Neural cell (in vitro differentiated cells): ENCODE results near the gene DHX34. TPM values are rescaled to one million over a fixed set of nuclear protein-coding genes. Genes with fewer than 3 reads are reported as not detected.

Experiments used
- H2AFZ ChIP-seq: fragments of 200-600, 300-800 bp; sonication (generic), shearing (Covaris generic); 2 replicates; pipeline ENCODE4 v1.6.0; 2014; ENCODE audit warnings: low read depth, mild to moderate bottlenecking, antibody characterized with exemption, low read length, moderate library complexity
- H3F3A ChIP-seq: fragments of 200-600 bp; shearing (Covaris generic); 2 replicates; pipeline ENCODE4 v1.6.1; 2016; ENCODE audit warnings: mild to moderate bottlenecking, moderate library complexity, mixed read lengths, antibody characterized with exemption, low read length; ENCODE audit not compliant: insufficient read depth, poor library complexity, severe bottlenecking
- H3K27ac ChIP-seq: fragments of 200-600, 300-800 bp; sonication (generic), shearing (Covaris generic); 2 replicates; pipeline ENCODE4 v1.5.1; 2014; ENCODE audit warnings: mild to moderate bottlenecking, low read length, moderate library complexity
- H3K27me3 ChIP-seq: fragments of 300-800, 200-600 bp; sonication (generic), shearing (Covaris generic); 2 replicates; pipeline ENCODE4 v1.6.0; 2014; ENCODE audit warnings: mild to moderate bottlenecking, low read depth, low read length, moderate library complexity; ENCODE audit not compliant: insufficient read depth
- H3K36me3 ChIP-seq: fragments of 300-800, 200-600 bp; sonication (generic), shearing (Covaris generic); 2 replicates; pipeline ENCODE4 v1.5.1; 2014; ENCODE audit warnings: mild to moderate bottlenecking, antibody characterized with exemption, low read length, moderate library complexity; ENCODE audit not compliant: insufficient read depth
- H3K4me2 ChIP-seq: fragments of 300-800, 200-600 bp; sonication (generic), shearing (Covaris generic); 2 replicates; pipeline ENCODE4 v1.6.0; 2014; ENCODE audit warnings: mild to moderate bottlenecking, low read length
- H3K4me3 ChIP-seq: fragments of 300-800, 200-600 bp; sonication (generic), shearing (Covaris generic); 2 replicates; pipeline ENCODE4 v1.5.1; 2014; ENCODE audit warnings: mild to moderate bottlenecking, low read length, moderate library complexity
- H3K79me2 ChIP-seq: fragments of 200-600 bp; shearing (Covaris generic); replicated peaks from 2 replicates; pipeline ENCODE4 v1.6.0; 2014; ENCODE audit warnings: mild to moderate bottlenecking, low read length, moderate library complexity; ENCODE audit not compliant: insufficient read depth
- H3K9ac ChIP-seq: fragments of 300-800, 200-600 bp; sonication (generic), shearing (Covaris generic); 2 replicates; pipeline ENCODE4 v1.6.1; 2016; ENCODE audit warnings: mild to moderate bottlenecking, low read length, mixed read lengths
- H3K9me2 ChIP-seq: fragments of 200-600 bp; shearing (Covaris generic); 2 replicates; pipeline ENCODE4 v1.6.1; 2016; ENCODE audit warnings: mild to moderate bottlenecking, low read length, mixed read lengths; ENCODE audit not compliant: insufficient read depth
- H3K9me3 ChIP-seq: fragments of 200-600, 300-800 bp; sonication (generic), shearing (Covaris generic); 2 replicates; pipeline ENCODE4 v1.6.1; 2016; ENCODE audit warnings: mild to moderate bottlenecking, mixed run types, low read length, moderate library complexity, mixed read lengths
- H4K20me1 ChIP-seq: fragments of 200-600 bp; shearing (Covaris generic); 2 replicates; pipeline ENCODE4 v1.6.1; 2016; ENCODE audit warnings: mild to moderate bottlenecking, mixed run types; ENCODE audit not compliant: insufficient read depth
- EP300 ChIP-seq: fragments of 450-650 bp; conservative IDR thresholded peaks from 2 replicates; pipeline ENCODE4 v1.6.1; 2014; ENCODE audit warnings: antibody characterized with exemption, mild to moderate bottlenecking, moderate library complexity; ENCODE audit not compliant: poor library complexity, severe bottlenecking
- EZH2 ChIP-seq: fragments of 200-600, 300-800 bp; shearing (Covaris generic), sonication (generic); IDR thresholded peaks from 2 replicates; pipeline ENCODE4 v1.6.1; 2014; ENCODE audit warnings: antibody characterized with exemption, low read length, borderline replicate concordance, mild to moderate bottlenecking; ENCODE audit not compliant: insufficient read depth, poor library complexity, severe bottlenecking
- MXI1 ChIP-seq: fragments of 450-650 bp; conservative IDR thresholded peaks from 2 replicates; pipeline ENCODE4 v1.6.1; 2014; ENCODE audit warnings: antibody characterized with exemption, mild to moderate bottlenecking; ENCODE audit not compliant: poor library complexity, severe bottlenecking
- POLR2AphosphoS5 ChIP-seq: IDR thresholded peaks from 2 replicates; pipeline ENCODE4 v1.6.1; 2012
- RAD21 ChIP-seq: fragments of 450-650 bp; conservative IDR thresholded peaks from 2 replicates; pipeline ENCODE4 v1.6.1; 2014; ENCODE audit warnings: antibody characterized with exemption, mild to moderate bottlenecking, moderate library complexity
- SMC3 ChIP-seq: fragments of 450-650 bp; conservative IDR thresholded peaks from 2 replicates; pipeline ENCODE4 v1.6.1; 2014; ENCODE audit warnings: antibody characterized with exemption, mild to moderate bottlenecking, moderate library complexity; ENCODE audit not compliant: poor library complexity
- TAF1 ChIP-seq: IDR thresholded peaks from 2 replicates; pipeline ENCODE4 v1.6.1; 2012; ENCODE audit warnings: low read depth
- polyA plus RNA-seq: library from polyadenylated mRNA; depleted of rRNA; stranded (reverse); fragments of >200 nt; gene quantifications from 2 replicates; pipeline ENCODE4 v1.2.3, GENCODE V29; 2014
- TF ChIP-seq, protein P1 (sequence below): fragments of 450-650 bp; IDR thresholded peaks from 2 replicates; pipeline ENCODE4 v1.5.1; 2014; ENCODE audit warnings: antibody characterized with exemption, mild to moderate bottlenecking, moderate library complexity; ENCODE audit not compliant: poor library complexity, severe bottlenecking
- TF ChIP-seq, protein P2 (sequence below): IDR thresholded peaks from 2 replicates; pipeline ENCODE4 v1.6.1; 2012; ENCODE audit warnings: borderline replicate concordance

DHX34 gene
- polyA plus RNA-seq, 1 donor from 2014 or later = 11.7 TPM

DNA sequence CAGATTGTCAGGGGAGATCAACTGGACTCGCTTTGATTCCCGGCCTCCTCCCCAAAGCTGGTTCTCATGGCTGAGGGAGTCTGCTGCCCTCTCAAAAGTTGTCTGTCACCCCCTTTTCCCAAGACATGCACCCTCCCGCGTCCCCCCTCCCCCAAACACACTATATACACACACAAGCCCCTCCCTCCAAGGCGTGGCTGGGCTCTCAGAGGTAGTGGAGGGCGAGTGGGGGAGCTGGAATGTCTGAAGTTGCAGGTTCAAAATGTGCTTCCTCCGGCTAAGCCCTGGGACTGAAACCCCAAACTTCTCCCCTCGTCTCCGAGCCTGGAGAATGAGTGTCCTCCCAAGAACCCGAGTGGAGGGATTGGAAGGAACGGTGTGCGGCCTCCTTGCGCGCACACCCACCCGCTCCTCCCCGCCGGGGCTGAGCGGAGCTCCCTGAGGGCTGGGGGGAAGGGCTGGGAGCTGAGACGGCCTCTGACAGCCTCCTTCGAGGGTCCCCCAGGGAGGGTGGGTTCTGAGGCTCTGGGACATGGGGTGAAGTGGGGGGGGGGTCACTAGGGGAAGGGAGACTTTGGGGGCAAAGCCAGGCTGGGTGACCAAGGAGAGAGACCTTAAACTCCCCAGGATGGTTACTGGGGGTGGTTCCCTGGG is 80.2 kb downstream of the DHX34 start:
- H3K9ac ChIP-seq = peak overlapping the region; percentile 20
- no peak for TF ChIP-seq POLR2AphosphoS5
- TF ChIP-seq EZH2 = no peak
- no peak for TF ChIP-seq TAF1
- TF ChIP-seq SMC3 = no peak
- TF ChIP-seq, protein P1, sequence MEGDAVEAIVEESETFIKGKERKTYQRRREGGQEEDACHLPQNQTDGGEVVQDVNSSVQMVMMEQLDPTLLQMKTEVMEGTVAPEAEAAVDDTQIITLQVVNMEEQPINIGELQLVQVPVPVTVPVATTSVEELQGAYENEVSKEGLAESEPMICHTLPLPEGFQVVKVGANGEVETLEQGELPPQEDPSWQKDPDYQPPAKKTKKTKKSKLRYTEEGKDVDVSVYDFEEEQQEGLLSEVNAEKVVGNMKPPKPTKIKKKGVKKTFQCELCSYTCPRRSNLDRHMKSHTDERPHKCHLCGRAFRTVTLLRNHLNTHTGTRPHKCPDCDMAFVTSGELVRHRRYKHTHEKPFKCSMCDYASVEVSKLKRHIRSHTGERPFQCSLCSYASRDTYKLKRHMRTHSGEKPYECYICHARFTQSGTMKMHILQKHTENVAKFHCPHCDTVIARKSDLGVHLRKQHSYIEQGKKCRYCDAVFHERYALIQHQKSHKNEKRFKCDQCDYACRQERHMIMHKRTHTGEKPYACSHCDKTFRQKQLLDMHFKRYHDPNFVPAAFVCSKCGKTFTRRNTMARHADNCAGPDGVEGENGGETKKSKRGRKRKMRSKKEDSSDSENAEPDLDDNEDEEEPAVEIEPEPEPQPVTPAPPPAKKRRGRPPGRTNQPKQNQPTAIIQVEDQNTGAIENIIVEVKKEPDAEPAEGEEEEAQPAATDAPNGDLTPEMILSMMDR = no peak
- TF ChIP-seq, protein P2, sequence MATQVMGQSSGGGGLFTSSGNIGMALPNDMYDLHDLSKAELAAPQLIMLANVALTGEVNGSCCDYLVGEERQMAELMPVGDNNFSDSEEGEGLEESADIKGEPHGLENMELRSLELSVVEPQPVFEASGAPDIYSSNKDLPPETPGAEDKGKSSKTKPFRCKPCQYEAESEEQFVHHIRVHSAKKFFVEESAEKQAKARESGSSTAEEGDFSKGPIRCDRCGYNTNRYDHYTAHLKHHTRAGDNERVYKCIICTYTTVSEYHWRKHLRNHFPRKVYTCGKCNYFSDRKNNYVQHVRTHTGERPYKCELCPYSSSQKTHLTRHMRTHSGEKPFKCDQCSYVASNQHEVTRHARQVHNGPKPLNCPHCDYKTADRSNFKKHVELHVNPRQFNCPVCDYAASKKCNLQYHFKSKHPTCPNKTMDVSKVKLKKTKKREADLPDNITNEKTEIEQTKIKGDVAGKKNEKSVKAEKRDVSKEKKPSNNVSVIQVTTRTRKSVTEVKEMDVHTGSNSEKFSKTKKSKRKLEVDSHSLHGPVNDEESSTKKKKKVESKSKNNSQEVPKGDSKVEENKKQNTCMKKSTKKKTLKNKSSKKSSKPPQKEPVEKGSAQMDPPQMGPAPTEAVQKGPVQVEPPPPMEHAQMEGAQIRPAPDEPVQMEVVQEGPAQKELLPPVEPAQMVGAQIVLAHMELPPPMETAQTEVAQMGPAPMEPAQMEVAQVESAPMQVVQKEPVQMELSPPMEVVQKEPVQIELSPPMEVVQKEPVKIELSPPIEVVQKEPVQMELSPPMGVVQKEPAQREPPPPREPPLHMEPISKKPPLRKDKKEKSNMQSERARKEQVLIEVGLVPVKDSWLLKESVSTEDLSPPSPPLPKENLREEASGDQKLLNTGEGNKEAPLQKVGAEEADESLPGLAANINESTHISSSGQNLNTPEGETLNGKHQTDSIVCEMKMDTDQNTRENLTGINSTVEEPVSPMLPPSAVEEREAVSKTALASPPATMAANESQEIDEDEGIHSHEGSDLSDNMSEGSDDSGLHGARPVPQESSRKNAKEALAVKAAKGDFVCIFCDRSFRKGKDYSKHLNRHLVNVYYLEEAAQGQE = no peak
- no peak for TF ChIP-seq EP300
- TF ChIP-seq RAD21 = no peak
- no peak for TF ChIP-seq MXI1
- H3K9me2 ChIP-seq = no peaks in the 10 kb centered on the region
- no peak overlapping the region for H3K4me3 ChIP-seq
- H3K4me2 ChIP-seq = no peak overlapping the region
- H3F3A ChIP-seq = peaks cover 6% of the 10 kb centered on the region
- H2AFZ ChIP-seq = no peak overlapping the region
- no peaks in the 10 kb centered on the region for H3K79me2 ChIP-seq
- no peaks in the 10 kb centered on the region for H3K9me3 ChIP-seq
- H3K27me3 ChIP-seq = peaks cover 20% of the 10 kb centered on the region
- no peaks in the 10 kb centered on the region for H4K20me1 ChIP-seq
- H3K36me3 ChIP-seq = no peaks in the 10 kb centered on the region
- H3K27ac ChIP-seq = no peak overlapping the region

DNA sequence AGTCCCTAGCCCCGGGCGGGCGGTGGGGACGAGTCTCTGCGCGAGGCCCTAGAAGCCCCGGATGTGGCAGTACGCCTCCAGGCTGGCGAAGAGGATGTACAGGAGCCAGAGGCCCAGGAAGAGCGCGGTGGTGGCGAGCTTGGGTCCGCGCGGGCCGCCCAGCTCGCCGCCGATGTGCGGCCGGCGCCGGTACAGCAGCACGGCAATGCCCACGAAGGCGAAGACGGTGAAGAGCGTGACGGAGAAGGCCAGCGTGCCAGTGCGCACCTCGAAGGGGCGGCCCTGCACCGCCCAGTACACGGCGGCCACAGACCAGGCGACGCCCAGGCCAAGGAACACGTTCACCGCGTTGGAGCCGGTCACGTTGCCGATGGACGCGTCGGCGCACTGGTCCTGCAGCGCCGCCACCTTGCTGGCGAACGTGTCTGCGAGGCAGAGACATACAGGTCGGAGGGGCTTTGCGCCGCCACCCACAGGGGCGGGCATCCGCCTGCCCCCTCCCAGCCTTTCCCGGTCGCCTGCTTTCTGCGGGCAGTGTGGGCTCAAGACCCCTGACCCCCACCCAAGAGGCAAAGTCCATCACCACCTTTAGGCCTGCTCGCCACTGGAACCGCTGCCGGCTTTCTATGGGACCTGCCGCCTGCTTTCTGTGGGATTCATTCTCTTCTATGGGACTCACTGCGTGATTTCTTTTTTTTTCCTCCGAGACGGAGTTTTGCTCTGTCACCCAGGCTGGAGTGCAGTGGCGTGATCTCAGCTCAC is 81.1 kb downstream of the DHX34 start:
- H2AFZ ChIP-seq = no peak overlapping the region
- no peak overlapping the region for H3K4me2 ChIP-seq
- H3K36me3 ChIP-seq = no peaks in the 10 kb centered on the region
- TF ChIP-seq EZH2 (no peak), MXI1 (no peak), RAD21 (no peak), TAF1 (no peak), POLR2AphosphoS5 (no peak)
- TF ChIP-seq, protein P2 = no peak
- TF ChIP-seq, protein P1 = no peak
- H3K27me3 ChIP-seq = peaks cover 20% of the 10 kb centered on the region
- H3K9ac ChIP-seq = peak overlapping the region; percentile 20
- H4K20me1 ChIP-seq = no peaks in the 10 kb centered on the region
- no peaks in the 10 kb centered on the region for H3K9me2 ChIP-seq
- H3K27ac ChIP-seq = no peak overlapping the region
- no peaks in the 10 kb centered on the region for H3K9me3 ChIP-seq
- H3F3A ChIP-seq = peaks cover 6% of the 10 kb centered on the region
- H3K79me2 ChIP-seq = no peaks in the 10 kb centered on the region
- no peak overlapping the region for H3K4me3 ChIP-seq
